Effector memory CD8-positive, alpha-beta T cell (primary cell): Measurements from ENCODE around the gene NGEF.
"Not testable (repeated sequence)": the region's sequence is repeated elsewhere in the genome, so short reads cannot be mapped to it uniquely, and the experiment has no call there.

ENCODE experiments used
- ATAC-seq: fragments of 150-1000 bp; cut with Tn5 transposase; replicated peaks from 2 replicates; pipeline ENCODE4 v1.10.0; 2021; ENCODE audit warnings: mild to moderate bottlenecking, moderate library complexity
- DNase-seq, 3 experiments: peaks; one replicate each; pipeline ENCODE4 v3.0.0; 2021
- H3K27ac Mint-ChIP-seq, 2 donors: one replicate each; pipeline ENCODE4 v1.8.0; 2022; ENCODE audit warnings: mild to moderate bottlenecking in 2 of 2, mixed read lengths in 2 of 2, moderate library complexity in 2 of 2
- H3K27me3 Mint-ChIP-seq, 2 donors: one replicate each; pipeline ENCODE4 v1.8.0; 2022; ENCODE audit warnings: mixed read lengths in 2 of 2
- H3K36me3 Mint-ChIP-seq: one replicate; pipeline ENCODE4 v1.8.0; 2022; ENCODE audit warnings: mild to moderate bottlenecking, moderate library complexity, mixed read lengths; ENCODE audit not compliant: insufficient read depth
- H3K4me1 Mint-ChIP-seq, 2 donors: one replicate each; pipeline ENCODE4 v1.8.0; 2022; ENCODE audit warnings: low read depth in 2 of 2, mixed read lengths in 2 of 2
- H3K4me3 Mint-ChIP-seq, 2 donors: one replicate each; pipeline ENCODE4 v1.8.0; 2022; ENCODE audit warnings: mild to moderate bottlenecking in 2 of 2, mixed read lengths in 2 of 2, moderate library complexity in 2 of 2
- H3K9me3 Mint-ChIP-seq, 2 donors: one replicate each; pipeline ENCODE4 v1.8.0; 2022; ENCODE audit warnings: mixed read lengths in 2 of 2

Gene NGEF

GRCh38 chr2:232907718-232908085 is 105.4 kb downstream of the NGEF start:
- H3K27me3 Mint-ChIP-seq, result peaks cover 24 to 40% of the 10 kb centered on the region in 2 donors
- ATAC-seq, H3K36me3 Mint-ChIP-seq, H3K27ac Mint-ChIP-seq, H3K4me3 Mint-ChIP-seq, H3K9me3 Mint-ChIP-seq, DNase-seq, H3K4me1 Mint-ChIP-seq: not testable (repeated sequence)

GRCh38 chr2:232906867-232907717 is 106.0 kb downstream of the NGEF start:
- H3K4me3 Mint-ChIP-seq, H3K9me3 Mint-ChIP-seq, H3K4me1 Mint-ChIP-seq, H3K27ac Mint-ChIP-seq, H3K36me3 Mint-ChIP-seq, ATAC-seq, DNase-seq: not testable (repeated sequence)
- H3K27me3 Mint-ChIP-seq, result peaks cover 21 to 34% of the 10 kb centered on the region in 2 donors

- Mint-ChIP-seq H3K27ac (no peak overlapping the region), H3K36me3 (no peaks in the 10 kb centered on the region), H3K27me3 (peaks cover 3 to 5% of the 10 kb centered on the region in 2 donors), H3K4me1 (no peaks in the 10 kb centered on the region), H3K9me3 (no peaks in the 10 kb centered on the region), H3K4me3 (no peak overlapping the region)
- DNase-seq (no peak), ATAC-seq (no peak)
Observed at GRCh38 chr2:232903989-232904388, 109.1 kb downstream of the NGEF start.

GRCh38 chr2:232901736-232902578 is 111.1 kb downstream of the NGEF start:
- DNase-seq (no peak), ATAC-seq (no peak)
- no peak overlapping the region for H3K4me3 Mint-ChIP-seq
- no peak overlapping the region for H3K27ac Mint-ChIP-seq
- no peaks in the 10 kb centered on the region for H3K4me1 Mint-ChIP-seq
- H3K36me3 Mint-ChIP-seq, result no peaks in the 10 kb centered on the region
- no peaks in the 10 kb centered on the region for H3K9me3 Mint-ChIP-seq
- H3K27me3 Mint-ChIP-seq, result no peaks in the 10 kb centered on the region

- Mint-ChIP-seq H3K27me3 (no peaks in the 10 kb centered on the region), H3K4me3 (no peak overlapping the region), H3K36me3 (no peaks in the 10 kb centered on the region), H3K27ac (no peak overlapping the region), H3K9me3 (no peaks in the 10 kb centered on the region), H3K4me1 (no peaks in the 10 kb centered on the region)
- ATAC-seq (no peak), DNase-seq (no peak)
Observed at GRCh38 chr2:232900811-232901735, 112.0 kb downstream of the NGEF start.

GRCh38 chr2:232898592-232899543 is 114.2 kb downstream of the NGEF start:
- no peaks in the 10 kb centered on the region for H3K9me3 Mint-ChIP-seq
- H3K4me1 Mint-ChIP-seq, result no peaks in the 10 kb centered on the region
- H3K36me3 Mint-ChIP-seq, result peaks cover 3% of the 10 kb centered on the region
- H3K27me3 Mint-ChIP-seq, result no peaks in the 10 kb centered on the region
- no peak for DNase-seq
- ATAC-seq, result no peak
- H3K27ac Mint-ChIP-seq, result no peak overlapping the region
- H3K4me3 Mint-ChIP-seq, result no peak overlapping the region

- no peak for ATAC-seq
- no peak overlapping the region for H3K27ac Mint-ChIP-seq
Observed at GRCh38 chr2:232897598-232898408, 115.3 kb downstream of the NGEF start.

GRCh38 chr2:232896720-232897597 is 116.1 kb downstream of the NGEF start:
- Mint-ChIP-seq H3K9me3 (no peaks in the 10 kb centered on the region), H3K4me3 (no peak overlapping the region), H3K36me3 (peaks cover 3% of the 10 kb centered on the region), H3K4me1 (no peaks in the 10 kb centered on the region), H3K27ac (no peak overlapping the region), H3K27me3 (peaks cover 12 to 13% of the 10 kb centered on the region in 2 donors)
- ATAC-seq (no peak), DNase-seq (no peak)

More at GRCh38 chr2:232897598-232898408, 115.3 kb downstream of the NGEF start:
- peaks cover 3% of the 10 kb centered on the region for H3K36me3 Mint-ChIP-seq
- DNase-seq, result no peak
- H3K4me3 Mint-ChIP-seq, result no peak overlapping the region
- H3K9me3 Mint-ChIP-seq, result no peaks in the 10 kb centered on the region
- H3K4me1 Mint-ChIP-seq, result no peaks in the 10 kb centered on the region
- H3K27me3 Mint-ChIP-seq, result peaks cover 3 to 5% of the 10 kb centered on the region in 2 donors

- ATAC-seq, result no peak
- H3K4me1 Mint-ChIP-seq, result no peaks in the 10 kb centered on the region
- H3K4me3 Mint-ChIP-seq, result no peak overlapping the region
- no peaks in the 10 kb centered on the region for H3K9me3 Mint-ChIP-seq
- DNase-seq, result no peak
- no peak overlapping the region for H3K27ac Mint-ChIP-seq
- peaks cover 3% of the 10 kb centered on the region for H3K36me3 Mint-ChIP-seq
- peaks cover 20 to 22% of the 10 kb centered on the region in 2 donors for H3K27me3 Mint-ChIP-seq
Observed at GRCh38 chr2:232896111-232896510, 116.9 kb downstream of the NGEF start.

GRCh38 chr2:232894746-232895145 is 118.3 kb downstream of the NGEF start:
- Mint-ChIP-seq H3K4me3 (no peak overlapping the region), H3K27ac (no peak overlapping the region), H3K9me3 (no peaks in the 10 kb centered on the region), H3K36me3 (peaks cover 3% of the 10 kb centered on the region), H3K27me3 (peaks cover 31 to 35% of the 10 kb centered on the region in 2 donors), H3K4me1 (no peaks in the 10 kb centered on the region)
- DNase-seq (no peak), ATAC-seq (no peak)

GRCh38 chr2:232894251-232894650 is 118.8 kb downstream of the NGEF start:
- H3K4me3 Mint-ChIP-seq, result no peak overlapping the region
- H3K9me3 Mint-ChIP-seq, result no peaks in the 10 kb centered on the region
- ATAC-seq, result no peak
- no peaks in the 10 kb centered on the region for H3K4me1 Mint-ChIP-seq
- no peak overlapping the region for H3K27ac Mint-ChIP-seq
- no peak for DNase-seq
- H3K36me3 Mint-ChIP-seq, result peaks cover 3% of the 10 kb centered on the region
- H3K27me3 Mint-ChIP-seq, result peaks cover 31 to 40% of the 10 kb centered on the region in 2 donors
